B cell (primary cell): ENCODE measurements around the gene FBXO11. TPM values are rescaled to one million over a fixed set of nuclear protein-coding genes. Genes with fewer than 3 reads are reported as not detected.

Experiments used
- ATAC-seq: fragments of 200-7000 bp; cut with Tn5 transposase; one replicate; pipeline ENCODE4 v1.10.0; 2021; ENCODE audit warnings: low read depth, mild to moderate bottlenecking, moderate number of reproducible peaks, moderate library complexity
- CTCF ChIA-PET: fragments of 350-600 bp; sonication (Branson Sonifier 250); formaldehyde crosslinking; loops from one replicate; lab custom pipeline; 2021; ENCODE audit warnings: antibody characterized with exemption, inconsistent platforms; lab: Charles Lee
- POLR2A ChIA-PET: fragments of 350-600 bp; sonication (Branson Sonifier 250); formaldehyde crosslinking; loops from one replicate; lab custom pipeline; 2021; ENCODE audit warnings: antibody characterized with exemption; lab: Charles Lee
- DNase-seq: peaks from one replicate; pipeline ENCODE4 v3.0.0; 2013
- H2AFZ ChIP-seq: 2 replicates; pipeline ENCODE4 v1.6.1; 2012; ENCODE audit warnings: mild to moderate bottlenecking, low read depth, low read length; ENCODE audit not compliant: insufficient read depth, poor library complexity, severe bottlenecking
- H3K27ac ChIP-seq, 2 donors: 1 replicate in 1 of 2; 2 replicates in 1 of 2; pipeline ENCODE4 v1.5.1; 2012 to 2013; ENCODE audit warnings: low read length in 2 of 2, mild to moderate bottlenecking in 2 of 2, moderate library complexity in 1 of 2
- H3K27me3 ChIP-seq, 4 experiments: fragments of 200-600 bp in 1 of 4; sonication (generic) in 1 of 4; replicated peaks in 1 of 4; 1 replicate in 2 of 4; 2 replicates in 2 of 4; pipeline versions ENCODE4 v1.6.1 to v1.7.0; 2013 to 2016; ENCODE audit warnings: low read length in 3 of 4, mild to moderate bottlenecking in 2 of 4, mixed read lengths in 1 of 4, moderate library complexity in 1 of 4; ENCODE audit not compliant: insufficient read depth in 4 of 4, control insufficient read depth in 3 of 4; ENCODE audit errors: control extremely low read depth in 1 of 4
- H3K36me3 ChIP-seq, 2 experiments: replicated peaks in 1 of 2; 1 replicate in 1 of 2; 2 replicates in 1 of 2; pipeline versions ENCODE4 v1.6.1 to v1.7.1; 2013; ENCODE audit warnings: low read length in 1 of 2; ENCODE audit not compliant: insufficient read depth in 2 of 2, control insufficient read depth in 1 of 2; ENCODE audit errors: control extremely low read depth in 1 of 2, extremely low read depth in 1 of 2
- H3K4me1 ChIP-seq, 2 donors: fragments of 200-600 bp in 1 of 2; sonication (generic) in 1 of 2; 1 replicate in 1 of 2; 2 replicates in 1 of 2; pipeline versions ENCODE4 v1.5.1 to v1.6.1; 2013 to 2017; ENCODE audit warnings: low read length in 2 of 2; ENCODE audit not compliant: control insufficient read depth in 2 of 2, insufficient read depth in 2 of 2
- H3K4me2 ChIP-seq: replicated peaks from 2 replicates; pipeline ENCODE3; 2012; ENCODE audit warnings: mild to moderate bottlenecking, low read depth, low read length; ENCODE audit not compliant: poor library complexity, severe bottlenecking
- H3K4me3 ChIP-seq, 5 experiments: fragments of 200-600 bp in 1 of 5; sonication (generic) in 1 of 5; 1 replicate in 3 of 5; 2 replicates in 2 of 5; pipeline versions ENCODE4 v1.5.1 to v1.7.0; 2011 to 2016; ENCODE audit warnings: low read length in 4 of 5, mild to moderate bottlenecking in 4 of 5, low read depth in 2 of 5, control low read depth in 1 of 5, moderate library complexity in 1 of 5; ENCODE audit not compliant: insufficient read depth in 1 of 5; ENCODE audit errors: control extremely low read depth in 1 of 5, extremely low read depth in 1 of 5
- H3K79me2 ChIP-seq: fragments of 200-600 bp; sonication (generic); one replicate; pipeline ENCODE4 v1.6.0; 2016; ENCODE audit warnings: low read length; ENCODE audit not compliant: control insufficient read depth, insufficient read depth
- H3K9ac ChIP-seq: fragments of 200-600 bp; sonication (generic); 2 replicates; pipeline ENCODE4 v1.6.1; 2017; ENCODE audit warnings: mild to moderate bottlenecking, low read length, moderate library complexity
- H3K9me3 ChIP-seq, 3 donors: one replicate each; pipeline versions ENCODE4 v1.6.1 to v1.7.1; 2013; ENCODE audit warnings: low read length in 2 of 3; ENCODE audit not compliant: control insufficient read depth in 2 of 3, insufficient read depth in 1 of 3; ENCODE audit errors: control extremely low read depth in 1 of 3
- H4K20me1 ChIP-seq: 2 replicates; pipeline ENCODE4 v1.6.0; 2012; ENCODE audit warnings: mild to moderate bottlenecking, low read length; ENCODE audit not compliant: insufficient read depth, control insufficient read depth, poor library complexity, severe bottlenecking
- H3K27ac Mint-ChIP-seq: one replicate; pipeline ENCODE4 v1.8.0; 2021; ENCODE audit warnings: mixed read lengths
- H3K27me3 Mint-ChIP-seq: one replicate; pipeline ENCODE4 v1.8.0; 2021; ENCODE audit warnings: mixed read lengths
- H3K4me1 Mint-ChIP-seq: one replicate; pipeline ENCODE4 v1.8.0; 2021; ENCODE audit warnings: mixed read lengths
- H3K4me3 Mint-ChIP-seq: one replicate; pipeline ENCODE4 v1.8.0; 2021; ENCODE audit warnings: mixed read lengths
- H3K9me3 Mint-ChIP-seq: one replicate; pipeline ENCODE4 v1.8.0; 2022; ENCODE audit warnings: mixed read lengths; ENCODE audit not compliant: insufficient read depth
- CTCF ChIP-seq: fragments of 200-600 bp; IDR thresholded peaks from one replicate; pipeline ENCODE4 v1.8.0; 2022; ENCODE audit warnings: antibody characterized with exemption, mild to moderate bottlenecking
- EZH2 ChIP-seq: IDR thresholded peaks from 2 replicates; pipeline ENCODE4 v1.6.1; 2012; ENCODE audit warnings: borderline replicate concordance, low read depth, mild to moderate bottlenecking, moderate library complexity, low read length; ENCODE audit not compliant: insufficient read depth, poor library complexity, severe bottlenecking
- WGBS: methylation state at CpG from one replicate; pipeline ENCODE4 v1.1.5; 2013; ENCODE audit warnings: missing lambda C conversion rate; ENCODE audit not compliant: insufficient coverage; 5-methylcytosine and 5-hydroxymethylcytosine counted together
- intact Hi-C: fragments of 100-400 bp; cut with micrococcal nuclease; formaldehyde crosslinking; loops from one replicate; pipeline ENCODE4 v1.10.0; 2022
- polyA plus RNA-seq: library from polyadenylated mRNA; depleted of rRNA; stranded (reverse); fragments of >200 nt; gene quantifications from 2 replicates; pipeline ENCODE4 v1.2.3, GENCODE V29; 2012
- total RNA-seq, 2 donors: library from RNA; stranded (reverse); fragments of 120-200 nt in 1 of 2; gene quantifications; 1 replicate in 1 of 2; 2 replicates in 1 of 2; pipeline versions ENCODE4 v1.2.3 to v1.2.4, GENCODE V29; 2013 to 2022

FBXO11 gene
- total and polyA plus RNA-seq, 2 donors (not counting 1 experiment from before 2014, with no cell fraction given), result 42.6 to 107 TPM

GRCh38 chr2:47782671-47783485, 123.4 kb downstream of the FBXO11 start, which contains the start of gene MSH6:
Gene MSH6, plus strand, starts transcription at chr2:47783145. Its CDS starts 89 bp downstream, at chr2:47783234.
- Histone ChIP-seq H3K4me2 (peak within 1 kb of the TSS; percentile 97), H2AFZ (peak within 1 kb of the TSS; percentile 97), H3K36me3 (no peaks in the 10 kb centered on the region), H3K9ac (peak within 1 kb of the TSS; percentile 97), H3K4me1 (peaks cover 14 to 26% of the 10 kb centered on the region in 2 donors), H3K9me3 (peaks cover 0 to 11% (median 0%) of the 10 kb centered on the region in 3 donors), H3K27ac (peak within 1 kb of the TSS; percentile 74 to 85), H4K20me1 (peaks cover 34% of the 10 kb centered on the region), H3K79me2 (peaks cover 39% of the 10 kb centered on the region), H3K27me3 (no peaks in the 10 kb centered on the region), H3K4me3 (peak within 1 kb of the TSS; percentile 80 to 98 (median 94))
- Mint-ChIP-seq H3K27ac (peak within 1 kb of the TSS; percentile 94), H3K4me1 (peaks cover 18% of the 10 kb centered on the region), H3K9me3 (no peaks in the 10 kb centered on the region), H3K4me3 (peak within 1 kb of the TSS; percentile 95), H3K27me3 (no peaks in the 10 kb centered on the region)
- CTCF ChIA-PET, result interaction anchor here (0.7 to 5.0 kb wide), 5 partner anchors 15 to 346 kb away, joined by 3 to 25 read pairs (median 3); no protein-coding TSS in a partner anchor
- DNase-seq, result peak; percentile 95
- POLR2A ChIA-PET, result interaction anchor here (0.5 to 1.1 kb wide), 8 partner anchors 9 to 1318 kb away, joined by 3 to 12 read pairs (median 4); no protein-coding TSS in a partner anchor
- intact Hi-C loops, result loop anchor here (1.0 to 10.0 kb wide), 5 partner anchors 59 to 868 kb away; partner anchors contain the start of genes FBXO11, MCFD2 and MSH2
- TF ChIP-seq EZH2 (no peak), CTCF (no peak)
- WGBS, result under 1% methylated on average over 98 of the region's 98 CpGs
- peak; percentile 87 for ATAC-seq

- H3K9me3 Mint-ChIP-seq, result no peaks in the 10 kb centered on the region
- ChIA-PET POLR2A (interaction anchor here (0.5 to 0.6 kb wide), 3 partner anchors 51 to 461 kb away, joined by 3 to 5 read pairs (median 4); no protein-coding TSS in a partner anchor), CTCF (interaction anchor here (0.6 to 5.0 kb wide), 4 partner anchors 15 to 138 kb away, joined by 3 to 25 read pairs (median 3); no protein-coding TSS in a partner anchor)
- Histone ChIP-seq H3K9me3 (peaks cover 0 to 11% (median 0%) of the 10 kb centered on the region in 3 donors), H3K4me2 (peak overlapping the region; percentile 97), H3K27ac (peak overlapping the region; percentile 72 to 85), H3K27me3 (no peaks in the 10 kb centered on the region), H3K4me1 (peaks cover 14 to 26% of the 10 kb centered on the region in 2 donors), H4K20me1 (peaks cover 29% of the 10 kb centered on the region), H3K9ac (peak overlapping the region; percentile 97), H3K79me2 (peaks cover 34% of the 10 kb centered on the region), H2AFZ (peak overlapping the region; percentile 97), H3K4me3 (peak overlapping the region; percentile 80 to 98 (median 94)), H3K36me3 (no peaks in the 10 kb centered on the region)
- H3K4me3 Mint-ChIP-seq, result peak overlapping the region; percentile 95
- H3K27me3 Mint-ChIP-seq, result no peaks in the 10 kb centered on the region
- 3% methylated on average over 4 of the region's 7 CpGs for WGBS
- H3K4me1 Mint-ChIP-seq, result peaks cover 18% of the 10 kb centered on the region
- DNase-seq (no peak), ATAC-seq (no peak)
- TF ChIP-seq CTCF, result no peak
- no peak for TF ChIP-seq EZH2
- intact Hi-C loops, result loop anchor here (1.0 to 10.0 kb wide), 4 partner anchors 58 to 868 kb away; partner anchors contain the start of genes FBXO11, MCFD2 and MSH2
- peak overlapping the region; percentile 87 for H3K27ac Mint-ChIP-seq
Measured at GRCh38 chr2:47782381-47782670, 124.0 kb downstream of the FBXO11 start.
